H9 (cell line): Measurements from ENCODE around the gene CLCA4. TPM values are rescaled to one million over a fixed set of nuclear protein-coding genes. Genes with fewer than 3 reads are reported as not detected.

Experiments used
- DNase-seq: peaks from one replicate; pipeline ENCODE4 v3.0.0-alpha.2; 2017
- H2AFZ ChIP-seq: one replicate; pipeline ENCODE4 v1.6.1; 2013; ENCODE audit warnings: mild to moderate bottlenecking, low read length, control low read depth, moderate library complexity
- H2AK5ac ChIP-seq: 2 replicates; pipeline ENCODE4 v1.6.1; 2013; ENCODE audit warnings: low read length, control low read depth, mixed read lengths; ENCODE audit not compliant: insufficient read length
- H2BK120ac ChIP-seq: one replicate; pipeline ENCODE4 v1.6.1; 2013; ENCODE audit warnings: low read depth, mild to moderate bottlenecking, low read length, control low read depth, inconsistent platforms; ENCODE audit not compliant: poor library complexity, severe bottlenecking
- H2BK12ac ChIP-seq: 2 replicates; pipeline ENCODE4 v1.6.1; 2013; ENCODE audit warnings: low read length, control low read depth, mixed read lengths, low read depth; ENCODE audit not compliant: insufficient read length
- H2BK15ac ChIP-seq: 2 replicates; pipeline ENCODE4 v1.6.1; 2013; ENCODE audit warnings: low read depth, low read length, control low read depth
- H2BK20ac ChIP-seq: one replicate; pipeline ENCODE4 v1.6.1; 2013; ENCODE audit warnings: low read depth, mild to moderate bottlenecking, low read length, control low read depth, inconsistent platforms; ENCODE audit not compliant: poor library complexity, severe bottlenecking
- H2BK5ac ChIP-seq: 2 replicates; pipeline ENCODE4 v1.6.1; 2013; ENCODE audit warnings: low read length, control low read depth, mixed read lengths; ENCODE audit not compliant: insufficient read length
- H3K14ac ChIP-seq: 2 replicates; pipeline ENCODE4 v1.6.1; 2013; ENCODE audit warnings: low read length, control low read depth; ENCODE audit not compliant: insufficient read depth
- H3K18ac ChIP-seq: 2 replicates; pipeline ENCODE4 v1.6.1; 2013; ENCODE audit warnings: low read depth, mild to moderate bottlenecking, mixed read lengths, low read length, control low read depth; ENCODE audit not compliant: insufficient read length
- H3K23ac ChIP-seq: 2 replicates; pipeline ENCODE4 v1.6.1; 2013; ENCODE audit warnings: low read length, control low read depth, mixed read lengths, low read depth; ENCODE audit not compliant: insufficient read length
- H3K23me2 ChIP-seq: 2 replicates; pipeline ENCODE4 v1.6.1; 2013; ENCODE audit warnings: low read depth, mild to moderate bottlenecking, mixed read lengths, low read length, control low read depth; ENCODE audit not compliant: insufficient read length, poor library complexity, severe bottlenecking
- H3K27ac ChIP-seq: 2 replicates; pipeline ENCODE4 v1.5.1; 2013; ENCODE audit warnings: low read length, control low read depth, mixed read lengths, low read depth; ENCODE audit not compliant: insufficient read length
- H3K27me3 ChIP-seq: 2 replicates; pipeline ENCODE4 v1.6.1; 2013; ENCODE audit warnings: low read length, control low read depth, inconsistent platforms; ENCODE audit not compliant: insufficient read depth
- H3K4ac ChIP-seq: 2 replicates; pipeline ENCODE4 v1.6.1; 2013; ENCODE audit warnings: low read depth, mild to moderate bottlenecking, control low read depth, inconsistent platforms, low read length, moderate library complexity
- H3K4me1 ChIP-seq: 2 replicates; pipeline ENCODE4 v1.6.1; 2013; ENCODE audit warnings: low read length, control low read depth, inconsistent platforms; ENCODE audit not compliant: insufficient read depth
- H3K4me2 ChIP-seq: 2 replicates; pipeline ENCODE4 v1.6.1; 2013; ENCODE audit warnings: low read length, control low read depth, mixed read lengths; ENCODE audit not compliant: insufficient read length, insufficient read depth
- H3K56ac ChIP-seq: 2 replicates; pipeline ENCODE4 v1.6.1; 2013; ENCODE audit warnings: low read depth, mild to moderate bottlenecking, mixed read lengths, low read length, control low read depth; ENCODE audit not compliant: insufficient read length
- H3K79me1 ChIP-seq: 2 replicates; pipeline ENCODE4 v1.6.1; 2013; ENCODE audit warnings: low read depth, mild to moderate bottlenecking, moderate library complexity, low read length, control low read depth, inconsistent platforms; ENCODE audit not compliant: insufficient read depth, poor library complexity, severe bottlenecking
- H3K79me2 ChIP-seq: 2 replicates; pipeline ENCODE4 v1.6.1; 2013; ENCODE audit warnings: low read length, control low read depth, inconsistent platforms; ENCODE audit not compliant: insufficient read depth
- H3K9ac ChIP-seq: 2 replicates; pipeline ENCODE4 v1.6.1; 2013; ENCODE audit warnings: low read length, control low read depth, mixed read lengths; ENCODE audit not compliant: insufficient read length; ENCODE audit errors: extremely low read depth
- H3K9me3 ChIP-seq: one replicate; pipeline ENCODE4 v1.6.1; 2013; ENCODE audit warnings: low read depth, low read length, inconsistent platforms; ENCODE audit not compliant: control insufficient read depth
- H3T11ph ChIP-seq: one replicate; pipeline ENCODE4 v1.6.1; 2013; ENCODE audit warnings: mild to moderate bottlenecking, low read length, control low read depth, inconsistent platforms
- H4K20me1 ChIP-seq: one replicate; pipeline ENCODE4 v1.6.1; 2013; ENCODE audit not compliant: control insufficient read depth, insufficient read length, insufficient read depth
- H4K5ac ChIP-seq: 2 replicates; pipeline ENCODE4 v1.6.1; 2013; ENCODE audit warnings: low read depth, mild to moderate bottlenecking, mixed read lengths, low read length, control low read depth; ENCODE audit not compliant: insufficient read length
- H4K8ac ChIP-seq: replicated peaks from 2 replicates; pipeline ENCODE4 v1.6.1; 2013; ENCODE audit warnings: low read length, control low read depth, mixed read lengths, low read depth; ENCODE audit not compliant: insufficient read length
- H4K91ac ChIP-seq: 2 replicates; pipeline ENCODE4 v1.6.1; 2013; ENCODE audit warnings: low read depth, mild to moderate bottlenecking, moderate library complexity, mixed read lengths, low read length, control low read depth; ENCODE audit not compliant: insufficient read length
- H3K27ac Mint-ChIP-seq, 3 experiments: 2 replicates in 2 of 3; 3 replicates in 1 of 3; pipeline ENCODE4 v1.8.0; 2020 to 2021; ENCODE audit warnings: mixed read lengths in 3 of 3, mild to moderate bottlenecking in 1 of 3, moderate library complexity in 1 of 3
- H3K27me3 Mint-ChIP-seq: 2 replicates; pipeline ENCODE4 v1.8.0; 2021; ENCODE audit warnings: low read depth, mild to moderate bottlenecking, moderate library complexity, mixed read lengths
- H3K36me3 Mint-ChIP-seq, 3 experiments: 2 replicates in 2 of 3; 3 replicates in 1 of 3; pipeline ENCODE4 v1.8.0; 2020 to 2021; ENCODE audit warnings: low read depth in 3 of 3, mixed read lengths in 3 of 3; ENCODE audit not compliant: insufficient read depth in 1 of 3
- H3K4me1 Mint-ChIP-seq, 2 experiments: 2 replicates each; pipeline ENCODE4 v1.8.0; 2020; ENCODE audit warnings: mixed read lengths in 2 of 2
- H3K4me3 Mint-ChIP-seq, 2 experiments: 2 replicates in 1 of 2; 3 replicates in 1 of 2; pipeline ENCODE4 v1.8.0; 2020 to 2021; ENCODE audit warnings: mild to moderate bottlenecking in 2 of 2, mixed read lengths in 2 of 2, moderate library complexity in 1 of 2
- H3K9me3 Mint-ChIP-seq, 2 experiments: 2 replicates in 1 of 2; 3 replicates in 1 of 2; pipeline ENCODE4 v1.8.0; 2020; ENCODE audit warnings: mild to moderate bottlenecking in 2 of 2, mixed read lengths in 2 of 2, moderate library complexity in 1 of 2
- WGBS: extraction: QIAGEN DNeasy Blood & Tissue Kit; methylation state at CpG from one replicate; pipeline ENCODE4 v1.1.7; 2013; ENCODE audit warnings: missing lambda C conversion rate, low lambda C conversion rate, mixed read lengths; ENCODE audit not compliant: insufficient read length; ENCODE audit errors: extremely low coverage; 5-methylcytosine and 5-hydroxymethylcytosine counted together
- total RNA-seq: library from RNA; stranded (reverse); gene quantifications from 2 replicates; pipeline ENCODE4 v1.2.1, GENCODE V29; 2021
- TF ChIP-seq, protein P1 (sequence below): fragments of 200-600 bp; sonication (generic); conservative IDR thresholded peaks from 3 replicates; pipeline ENCODE4 v1.8.0; 2021; ENCODE audit warnings: antibody characterized with exemption, mild to moderate bottlenecking

Gene CLCA4
- total RNA-seq, 1 experiment from 2014 or later = not detected

GRCh38 chr1:86583593-86583992, 36.7 kb downstream of the CLCA4 start:
- H3K14ac ChIP-seq = no peak overlapping the region
- no peaks in the 10 kb centered on the region for H3K27me3 ChIP-seq
- no peak overlapping the region for H4K5ac ChIP-seq
- H3K23me2 ChIP-seq = no peaks in the 10 kb centered on the region
- no peaks in the 10 kb centered on the region for H3K79me2 ChIP-seq
- TF ChIP-seq, protein P1, sequence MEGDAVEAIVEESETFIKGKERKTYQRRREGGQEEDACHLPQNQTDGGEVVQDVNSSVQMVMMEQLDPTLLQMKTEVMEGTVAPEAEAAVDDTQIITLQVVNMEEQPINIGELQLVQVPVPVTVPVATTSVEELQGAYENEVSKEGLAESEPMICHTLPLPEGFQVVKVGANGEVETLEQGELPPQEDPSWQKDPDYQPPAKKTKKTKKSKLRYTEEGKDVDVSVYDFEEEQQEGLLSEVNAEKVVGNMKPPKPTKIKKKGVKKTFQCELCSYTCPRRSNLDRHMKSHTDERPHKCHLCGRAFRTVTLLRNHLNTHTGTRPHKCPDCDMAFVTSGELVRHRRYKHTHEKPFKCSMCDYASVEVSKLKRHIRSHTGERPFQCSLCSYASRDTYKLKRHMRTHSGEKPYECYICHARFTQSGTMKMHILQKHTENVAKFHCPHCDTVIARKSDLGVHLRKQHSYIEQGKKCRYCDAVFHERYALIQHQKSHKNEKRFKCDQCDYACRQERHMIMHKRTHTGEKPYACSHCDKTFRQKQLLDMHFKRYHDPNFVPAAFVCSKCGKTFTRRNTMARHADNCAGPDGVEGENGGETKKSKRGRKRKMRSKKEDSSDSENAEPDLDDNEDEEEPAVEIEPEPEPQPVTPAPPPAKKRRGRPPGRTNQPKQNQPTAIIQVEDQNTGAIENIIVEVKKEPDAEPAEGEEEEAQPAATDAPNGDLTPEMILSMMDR = no peak
- H3K56ac ChIP-seq = no peak overlapping the region
- no peaks in the 10 kb centered on the region for H4K20me1 ChIP-seq
- H2BK120ac ChIP-seq = no peak overlapping the region
- H4K91ac ChIP-seq = no peak overlapping the region
- no peak overlapping the region for H2BK12ac ChIP-seq
- Mint-ChIP-seq H3K9me3 (no peaks in the 10 kb centered on the region), H3K27me3 (no peaks in the 10 kb centered on the region), H3K27ac (no peak overlapping the region), H3K4me1 (no peaks in the 10 kb centered on the region), H3K4me3 (no peak overlapping the region), H3K36me3 (no peaks in the 10 kb centered on the region)
- no peak overlapping the region for H3K18ac ChIP-seq
- no peaks in the 10 kb centered on the region for H3K9me3 ChIP-seq
- H2BK15ac ChIP-seq = no peak overlapping the region
- no peak overlapping the region for H4K8ac ChIP-seq
- no peak overlapping the region for H3K4ac ChIP-seq
- no peak overlapping the region for H3K4me2 ChIP-seq
- no peaks in the 10 kb centered on the region for H3K79me1 ChIP-seq
- H2BK5ac ChIP-seq = no peak overlapping the region
- no peak overlapping the region for H2AK5ac ChIP-seq
- no peak overlapping the region for H3K27ac ChIP-seq
- no CpG with 5 or more reads among the region's 3 CpGs for WGBS
- H3K9ac ChIP-seq = no peak overlapping the region
- no peak overlapping the region for H2AFZ ChIP-seq
- H3K23ac ChIP-seq = no peak overlapping the region
- DNase-seq = no peak
- no peak overlapping the region for H2BK20ac ChIP-seq
- no peaks in the 10 kb centered on the region for H3K4me1 ChIP-seq
- no peak overlapping the region for H3T11ph ChIP-seq
